HG02571 (cell line): ENCODE data around the gene VKORC1.
A peak's percentile ranks its signal among the peaks of the same experiment; 100 is the strongest.

Experiments
- ATAC-seq: cut with Tn5 transposase; IDR thresholded peaks from one replicate; pipeline ENCODE4 v1.9.1; 2021; ENCODE audit warnings: mild to moderate bottlenecking, moderate library complexity; ENCODE audit not compliant: unreplicated experiment

Gene VKORC1

GRCh38 chr16:31083981-31084380 lies 10.6 kb downstream of the VKORC1 start:
- ATAC-seq: no peak

- no peak for ATAC-seq
These were observed 11.0 kb downstream of the VKORC1 start for GRCh38 chr16:31083556-31083955.

GRCh38 chr16:31083081-31083480 lies 11.5 kb downstream of the VKORC1 start:
- no peak for ATAC-seq

- no peak for ATAC-seq
These were observed 12.1 kb downstream of the VKORC1 start for GRCh38 chr16:31082368-31083045.

- no peak for ATAC-seq
These were observed 12.9 kb downstream of the VKORC1 start for GRCh38 chr16:31081428-31082351.

GRCh38 chr16:31080756-31081419 lies 13.7 kb downstream of the VKORC1 start:
- ATAC-seq: no peak

GRCh38 chr16:31080035-31080629 lies 14.5 kb downstream of the VKORC1 start:
- no peak for ATAC-seq

GRCh38 chr16:31079342-31079944 lies 15.2 kb downstream of the VKORC1 start:
- no peak for ATAC-seq

GRCh38 chr16:31078597-31079341 lies 15.8 kb downstream of the VKORC1 start:
- no peak for ATAC-seq

GRCh38 chr16:31077592-31078396 lies 16.8 kb downstream of the VKORC1 start:
- no peak for ATAC-seq

GRCh38 chr16:31077024-31077423 lies 17.6 kb downstream of the VKORC1 start:
- no peak for ATAC-seq

- ATAC-seq: no peak
These were observed 18.3 kb downstream of the VKORC1 start for GRCh38 chr16:31076319-31076718.

GRCh38 chr16:31074814-31075183 lies 19.8 kb downstream of the VKORC1 start:
- ATAC-seq: no peak

GRCh38 chr16:31073970-31074813 lies 20.4 kb downstream of the VKORC1 start, which contains the start of the genes ZNF646 and ZNF668:
Gene ZNF646, plus strand, starts transcription at chr16:31074422. Its CDS starts 1,903 bp downstream, at chr16:31076325.
Gene ZNF668, minus strand, starts transcription at chr16:31074240. Its CDS starts 9,781 bp downstream, at chr16:31064459.
- ATAC-seq: peak; percentile 67

- peak; percentile 55 for ATAC-seq
These were observed 21.2 kb downstream of the VKORC1 start for GRCh38 chr16:31073142-31073969.

- peak; percentile 1 for ATAC-seq
These were observed 22.0 kb downstream of the VKORC1 start for GRCh38 chr16:31072540-31073141.

- ATAC-seq: no peak
These were observed 22.7 kb downstream of the VKORC1 start for GRCh38 chr16:31071861-31072260.
